K562 (cell line): ENCODE results near the gene PRDM15. TPM values are rescaled to one million over a fixed set of nuclear protein-coding genes. Genes with fewer than 3 reads are reported as not detected.

Source experiments
- BRF1 ChIP-seq: IDR thresholded peaks from 3 replicates; pipeline ENCODE4 v1.6.1; 2011; ENCODE audit warnings: borderline replicate concordance, mild to moderate bottlenecking; ENCODE audit not compliant: insufficient read length; ENCODE audit errors: extremely low read depth
- CCNT2 ChIP-seq: IDR thresholded peaks from 2 replicates; pipeline ENCODE4 v1.6.1; 2011; ENCODE audit warnings: borderline replicate concordance, low read depth, mild to moderate bottlenecking, moderate library complexity, mixed read lengths, low read length; ENCODE audit not compliant: insufficient read length; ENCODE audit errors: extremely low read depth
- CSDE1 ChIP-seq, 2 experiments: fragments of 450-650 bp; IDR thresholded peaks; 2 replicates each; pipeline ENCODE4 v1.6.1; 2016; ENCODE audit warnings: mild to moderate bottlenecking in 1 of 2
- E2F3 ChIP-seq: fragments of 250-450 bp; sonication (Bioruptor Pico); IDR thresholded peaks from 2 replicates; pipeline ENCODE4 v1.4.0; 2020; ENCODE audit warnings: mild to moderate bottlenecking
- FOXP1 ChIP-seq: sonication (generic); formaldehyde crosslinking; IDR thresholded peaks from 2 replicates; pipeline ENCODE4 v1.8.0; 2022; ENCODE audit warnings: mild to moderate bottlenecking, missing genetic modification reagents
- GATA2 ChIP-seq: sonication (generic); formaldehyde crosslinking; IDR thresholded peaks from 2 replicates; pipeline ENCODE4 v1.4.0; 2020; ENCODE audit warnings: mild to moderate bottlenecking, missing genetic modification reagents
- HNRNPL ChIP-seq: fragments of 200-400 bp; formaldehyde crosslinking; IDR thresholded peaks from 2 replicates; pipeline ENCODE4 v1.6.1; 2017; ENCODE audit warnings: low read depth, mild to moderate bottlenecking, low read length
- JUN ChIP-seq, 2 experiments: sonication (generic) in 1 of 2; formaldehyde crosslinking in 1 of 2; IDR thresholded peaks; 2 replicates each; pipeline versions ENCODE4 v1.6.1 to v1.8.0; 2012 to 2022; ENCODE audit warnings: borderline replicate concordance in 2 of 2, mild to moderate bottlenecking in 2 of 2, improper control_type of control experiment in 1 of 2, low read depth in 1 of 2, low read length in 1 of 2, missing genetic modification reagents in 1 of 2
- NR3C1 ChIP-seq: sonication (generic); formaldehyde crosslinking; IDR thresholded peaks from 2 replicates; pipeline ENCODE4 v1.8.1; 2022; ENCODE audit warnings: missing genetic modification reagents
- POLR2B ChIP-seq: fragments of 450-650 bp; IDR thresholded peaks from 2 replicates; pipeline ENCODE4 v1.6.1; 2018; ENCODE audit warnings: low read depth; ENCODE audit not compliant: partially characterized antibody
- POLR2H ChIP-seq: IDR thresholded peaks from 2 replicates; pipeline ENCODE4 v1.6.1; 2016; ENCODE audit warnings: missing genetic modification characterization, low read depth, mild to moderate bottlenecking, control low read depth, missing compliant biosample characterization, moderate library complexity
- SIX5 ChIP-seq, 2 experiments: IDR thresholded peaks; 2 replicates each; pipeline ENCODE4 v1.6.1; 2011; ENCODE audit warnings: low read length in 2 of 2, borderline replicate concordance in 1 of 2, low read depth in 1 of 2, mild to moderate bottlenecking in 1 of 2, moderate library complexity in 1 of 2; ENCODE audit not compliant: insufficient read depth in 1 of 2
- SMAD3 ChIP-seq: fragments of 450-650 bp; formaldehyde crosslinking; conservative IDR thresholded peaks from 2 replicates; pipeline ENCODE4 v1.4.0; 2020; ENCODE audit warnings: mild to moderate bottlenecking
- ZNF140 ChIP-seq: fragments of 250-450 bp; sonication (Bioruptor Pico); IDR thresholded peaks from 2 replicates; pipeline ENCODE4 v1.8.0; 2021; ENCODE audit warnings: moderate library complexity, mild to moderate bottlenecking, inconsistent platforms
- polyA plus RNA-seq, 8 experiments: library from polyadenylated mRNA; depleted of rRNA in 4 of 8; stranded (reverse) in 5 of 8; unstranded in 3 of 8; fragments of >200 nt; fragmentation: Nextera tagmentation in 2 of 8; fragmentation: Illumina TruSeq in 1 of 8; extraction: Ambion mirVana in 2 of 8; extraction: Trizol in 1 of 8; gene quantifications; 2 replicates each; pipeline versions ENCODE4 v1.2.1 to v1.2.3, GENCODE V29; 2011 to 2014; ENCODE audit warnings: inconsistent platforms in 1 of 8, missing spikeins in 1 of 8
- total RNA-seq, 7 experiments: library from RNA; depleted of rRNA in 6 of 7; stranded (reverse); fragments of >200 nt in 6 of 7; fragmentation: Illumina TruSeq in 2 of 7; extraction: Trizol in 2 of 7; gene quantifications; 2 replicates each; pipeline versions ENCODE4 v1.2.1 to v1.2.3, GENCODE V29; 2011 to 2021; ENCODE audit warnings: low replicate concordance in 1 of 7
- TF ChIP-seq, protein P1 (sequence below): fragments of 250-450 bp; sonication (Bioruptor Pico); IDR thresholded peaks from 2 replicates; pipeline ENCODE4 v1.5.0; 2020; ENCODE audit warnings: mild to moderate bottlenecking
- TF ChIP-seq, protein P2 (sequence below): sonication (generic); formaldehyde crosslinking; IDR thresholded peaks from 2 replicates; pipeline ENCODE4 v1.8.0; 2022; ENCODE audit warnings: missing genetic modification reagents, mild to moderate bottlenecking, moderate library complexity, borderline replicate concordance
- TF ChIP-seq, protein P3 (sequence below): fragments of 450-650 bp; IDR thresholded peaks from 2 replicates; pipeline ENCODE4 v1.6.1; 2017; ENCODE audit warnings: mild to moderate bottlenecking, moderate library complexity
- TF ChIP-seq, protein P4 (sequence below), 2 experiments: fragments of 200-800 bp in 1 of 2; sonication (Bioruptor generic) in 1 of 2; sonication (generic) in 1 of 2; formaldehyde crosslinking in 1 of 2; IDR thresholded peaks in 1 of 2; conservative IDR thresholded peaks in 1 of 2; 2 replicates each; pipeline versions ENCODE4 v1.5.0 to v1.6.1; 2016 to 2020; ENCODE audit warnings: missing compliant biosample characterization in 1 of 2, missing genetic modification characterization in 1 of 2, missing genetic modification reagents in 1 of 2

Gene PRDM15
- total and polyA plus RNA-seq, 9 of the 15 experiments (the other 6 are each of a cell fraction or from before 2014, with no cell fraction given): 0.93 to 9.2 (median 6.2) TPM

DNA sequence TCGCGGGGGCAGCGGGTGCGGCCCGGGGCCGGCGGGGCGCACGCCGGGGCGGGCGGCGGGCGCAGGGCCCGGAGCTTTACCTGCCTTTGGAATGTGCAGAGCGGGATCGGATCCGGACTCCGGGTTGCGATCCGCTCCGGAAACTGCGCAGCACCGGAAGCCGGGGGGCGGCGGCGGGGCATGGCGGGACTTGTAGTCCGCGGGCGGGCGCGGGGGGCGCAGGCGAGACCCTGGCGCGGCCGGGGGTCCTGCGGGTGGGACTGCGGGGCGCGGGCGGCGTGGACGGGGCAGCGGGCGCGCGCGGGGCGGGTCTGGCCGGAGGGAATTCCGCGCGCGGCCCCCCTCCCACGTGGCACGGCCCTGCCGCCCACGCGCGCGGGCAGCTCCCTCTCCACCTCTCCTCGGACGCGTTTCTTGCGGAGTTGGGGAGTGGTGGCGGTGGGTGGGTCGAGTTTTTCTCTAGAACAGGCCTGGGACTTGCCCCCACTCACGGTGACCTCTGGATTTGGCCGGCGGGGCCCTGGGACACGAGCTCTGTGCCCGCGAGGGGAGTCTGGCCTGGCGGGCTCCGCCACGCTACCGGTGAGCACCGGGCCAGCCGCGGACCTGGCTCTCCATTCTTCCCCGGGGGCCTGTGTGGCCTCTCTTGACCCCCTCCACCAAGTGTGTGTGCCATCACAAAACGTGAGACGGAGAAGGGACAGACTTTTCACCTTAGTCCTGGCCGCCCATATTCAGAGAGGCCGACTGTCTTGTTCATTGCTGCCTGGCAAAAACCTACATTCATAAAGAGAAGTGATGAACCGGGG is at the start of gene PRDM15 (continued):
- TF ChIP-seq, protein P1, sequence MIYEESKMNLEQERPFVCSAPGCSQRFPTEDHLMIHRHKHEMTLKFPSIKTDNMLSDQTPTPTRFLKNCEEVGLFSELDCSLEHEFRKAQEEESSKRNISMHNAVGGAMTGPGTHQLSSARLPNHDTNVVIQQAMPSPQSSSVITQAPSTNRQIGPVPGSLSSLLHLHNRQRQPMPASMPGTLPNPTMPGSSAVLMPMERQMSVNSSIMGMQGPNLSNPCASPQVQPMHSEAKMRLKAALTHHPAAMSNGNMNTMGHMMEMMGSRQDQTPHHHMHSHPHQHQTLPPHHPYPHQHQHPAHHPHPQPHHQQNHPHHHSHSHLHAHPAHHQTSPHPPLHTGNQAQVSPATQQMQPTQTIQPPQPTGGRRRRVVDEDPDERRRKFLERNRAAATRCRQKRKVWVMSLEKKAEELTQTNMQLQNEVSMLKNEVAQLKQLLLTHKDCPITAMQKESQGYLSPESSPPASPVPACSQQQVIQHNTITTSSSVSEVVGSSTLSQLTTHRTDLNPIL: no peak
- TF ChIP-seq JUN (IDR thresholded peaks at IDR 0.05; ENCODE audit: borderline replicate concordance, low read depth, low read length) (no peak; the same call in 1 of the 2 replicates), JUN (CRISPR knock-in tag; IDR thresholded peaks at IDR 0.05; ENCODE audit: borderline replicate concordance) (no peak), POLR2H (tag) (peak; percentile 53; the same call in 1 of the 2 replicates), GATA2 (no peak), CSDE1 (IDR thresholded peaks at IDR 0.05) (no peak), HNRNPL (peak; percentile 32; the same call in 1 of the 2 replicates), ZNF140 (no peak), NR3C1 (peak; percentile 34; the same call in 1 of the 2 replicates), SIX5 (IDR thresholded peaks at IDR 0.05; ENCODE audit: borderline replicate concordance in 1 of 2, insufficient read depth in 1 of 2, low read depth in 1 of 2, low read length in 2 of 2) (peak; percentile 33 to 66), BRF1 (no peak), E2F3 (peak; percentile 88), POLR2B (peak; percentile 43), FOXP1 (peak; percentile 65; the same call in 1 of the 2 replicates), CCNT2 (peak; percentile 20), SMAD3 (CRISPR knock-in tag) (0 out of 2 replicates have a peak, but pooled peaks have one; percentile 8)
- TF ChIP-seq, protein P2, sequence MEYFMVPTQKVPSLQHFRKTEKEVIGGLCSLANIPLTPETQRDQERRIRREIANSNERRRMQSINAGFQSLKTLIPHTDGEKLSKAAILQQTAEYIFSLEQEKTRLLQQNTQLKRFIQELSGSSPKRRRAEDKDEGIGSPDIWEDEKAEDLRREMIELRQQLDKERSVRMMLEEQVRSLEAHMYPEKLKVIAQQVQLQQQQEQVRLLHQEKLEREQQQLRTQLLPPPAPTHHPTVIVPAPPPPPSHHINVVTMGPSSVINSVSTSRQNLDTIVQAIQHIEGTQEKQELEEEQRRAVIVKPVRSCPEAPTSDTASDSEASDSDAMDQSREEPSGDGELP (CRISPR knock-in tag): peak; percentile 51; the same call in 1 of the 2 replicates
- TF ChIP-seq, protein P3, sequence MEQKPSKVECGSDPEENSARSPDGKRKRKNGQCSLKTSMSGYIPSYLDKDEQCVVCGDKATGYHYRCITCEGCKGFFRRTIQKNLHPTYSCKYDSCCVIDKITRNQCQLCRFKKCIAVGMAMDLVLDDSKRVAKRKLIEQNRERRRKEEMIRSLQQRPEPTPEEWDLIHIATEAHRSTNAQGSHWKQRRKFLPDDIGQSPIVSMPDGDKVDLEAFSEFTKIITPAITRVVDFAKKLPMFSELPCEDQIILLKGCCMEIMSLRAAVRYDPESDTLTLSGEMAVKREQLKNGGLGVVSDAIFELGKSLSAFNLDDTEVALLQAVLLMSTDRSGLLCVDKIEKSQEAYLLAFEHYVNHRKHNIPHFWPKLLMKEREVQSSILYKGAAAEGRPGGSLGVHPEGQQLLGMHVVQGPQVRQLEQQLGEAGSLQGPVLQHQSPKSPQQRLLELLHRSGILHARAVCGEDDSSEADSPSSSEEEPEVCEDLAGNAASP: no peak
- TF ChIP-seq, protein P4, sequence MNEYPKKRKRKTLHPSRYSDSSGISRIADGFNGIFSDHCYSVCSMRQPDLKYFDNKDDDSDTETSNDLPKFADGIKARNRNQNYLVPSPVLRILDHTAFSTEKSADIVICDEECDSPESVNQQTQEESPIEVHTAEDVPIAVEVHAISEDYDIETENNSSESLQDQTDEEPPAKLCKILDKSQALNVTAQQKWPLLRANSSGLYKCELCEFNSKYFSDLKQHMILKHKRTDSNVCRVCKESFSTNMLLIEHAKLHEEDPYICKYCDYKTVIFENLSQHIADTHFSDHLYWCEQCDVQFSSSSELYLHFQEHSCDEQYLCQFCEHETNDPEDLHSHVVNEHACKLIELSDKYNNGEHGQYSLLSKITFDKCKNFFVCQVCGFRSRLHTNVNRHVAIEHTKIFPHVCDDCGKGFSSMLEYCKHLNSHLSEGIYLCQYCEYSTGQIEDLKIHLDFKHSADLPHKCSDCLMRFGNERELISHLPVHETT (CRISPR knock-in tag; conservative IDR thresholded peaks at IDR 0.05 in 1 of 2, IDR thresholded peaks at IDR 0.05 in 1 of 2): 0 out of 4 replicates have a peak, but pooled peaks of 1 of the 2 experiments have one; percentile 14
